Measurements from ENCODE around the gene CMIP. TPM values are rescaled to one million over a fixed set of nuclear protein-coding genes. Genes with fewer than 3 reads are reported as not detected.

CMIP gene
- total RNA-seq, 1 donor from 2014 or later: 59.8 TPM

DNA sequence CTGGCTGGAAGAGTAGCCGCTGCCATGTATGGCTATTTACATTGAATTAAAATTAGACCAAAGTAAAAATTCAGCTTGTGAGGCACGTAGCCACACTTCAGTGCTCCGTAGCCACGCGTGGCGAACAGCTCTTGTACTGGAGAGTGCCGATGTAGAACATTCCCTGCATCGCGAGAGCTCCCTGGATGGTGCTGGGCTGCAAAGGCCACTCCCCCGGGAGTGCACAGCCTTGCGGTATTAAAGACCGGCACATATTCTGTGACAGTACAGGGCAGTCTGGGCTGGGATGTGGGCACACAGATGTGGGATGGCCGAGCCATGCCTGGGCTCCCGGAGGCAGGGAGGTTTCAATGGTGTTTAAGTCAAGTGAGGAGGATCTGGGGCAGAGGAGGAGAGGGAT, 102.2 kb downstream of the CMIP start:
- intact Hi-C loops (cut with micrococcal nuclease): no loop called here

DNA sequence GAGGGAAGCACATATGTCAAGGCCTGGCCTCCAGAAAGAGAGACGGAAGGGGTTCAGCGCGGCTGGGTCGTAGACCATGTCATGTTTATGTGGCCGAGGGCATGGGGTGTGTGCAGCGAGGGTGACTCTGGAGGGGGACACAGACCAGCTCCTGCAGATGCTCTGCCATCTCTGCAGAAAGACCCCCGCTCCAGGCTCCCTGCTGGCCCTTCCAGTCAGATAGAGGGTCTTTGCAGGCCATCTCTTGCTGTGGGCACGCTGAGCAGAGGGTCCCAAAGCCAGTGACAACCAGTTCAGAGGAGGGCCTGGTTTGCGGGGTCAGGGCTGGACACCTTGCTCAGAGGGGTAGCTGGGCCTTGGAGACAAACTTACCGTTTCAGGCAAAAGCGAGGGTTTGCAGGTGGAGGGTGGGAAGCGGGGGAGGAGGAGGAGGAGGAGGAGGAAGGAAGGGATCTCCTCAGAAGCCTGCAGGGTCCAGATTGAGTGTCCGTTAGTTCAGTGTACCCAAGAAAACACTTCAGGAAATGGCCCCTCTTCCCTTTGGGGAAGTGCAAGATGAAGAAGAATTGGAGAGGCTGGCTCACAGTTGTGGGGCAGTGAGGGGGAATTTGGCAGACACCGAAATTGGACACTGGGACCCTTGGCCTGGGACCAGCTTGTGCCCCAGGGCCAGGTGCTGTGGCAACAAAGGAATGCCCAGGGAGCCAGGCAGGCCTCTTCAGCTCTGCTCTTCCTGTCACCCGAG, 102.8 kb downstream of the CMIP start:
- intact Hi-C loops (cut with micrococcal nuclease): no loop called here

DNA sequence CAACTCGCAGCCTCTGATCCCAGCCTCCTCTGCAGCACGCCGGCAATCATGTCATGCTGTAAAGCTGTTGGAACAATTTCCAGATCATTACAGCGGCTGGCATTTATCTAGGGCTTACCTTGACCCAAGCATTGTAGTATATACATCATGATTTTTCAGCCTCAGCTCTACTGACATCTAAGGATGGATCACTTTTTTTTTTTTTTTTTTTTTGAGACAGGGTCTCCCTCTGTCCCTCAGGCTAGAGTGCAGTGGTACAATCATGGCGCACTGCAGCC, 103.3 kb downstream of the CMIP start:
- intact Hi-C loops (cut with micrococcal nuclease): no loop called here

DNA sequence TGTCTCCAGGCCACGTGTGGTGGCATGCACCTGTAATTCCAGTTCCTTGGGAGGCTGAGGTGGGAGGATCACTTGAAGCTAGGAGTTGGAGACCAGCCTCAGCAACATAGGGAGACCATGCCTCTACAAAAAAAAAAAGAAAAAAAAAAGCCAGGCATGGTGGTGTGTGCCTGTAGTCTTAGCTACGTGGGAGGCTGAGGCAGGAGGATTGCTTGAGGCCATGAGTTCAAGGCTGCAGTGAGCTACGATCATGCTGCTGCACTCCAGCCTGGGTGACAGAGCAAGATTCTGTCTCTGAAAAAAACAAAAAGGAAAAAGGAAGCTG, 103.9 kb downstream of the CMIP start:
- intact Hi-C loops (cut with micrococcal nuclease): no loop called here

DNA sequence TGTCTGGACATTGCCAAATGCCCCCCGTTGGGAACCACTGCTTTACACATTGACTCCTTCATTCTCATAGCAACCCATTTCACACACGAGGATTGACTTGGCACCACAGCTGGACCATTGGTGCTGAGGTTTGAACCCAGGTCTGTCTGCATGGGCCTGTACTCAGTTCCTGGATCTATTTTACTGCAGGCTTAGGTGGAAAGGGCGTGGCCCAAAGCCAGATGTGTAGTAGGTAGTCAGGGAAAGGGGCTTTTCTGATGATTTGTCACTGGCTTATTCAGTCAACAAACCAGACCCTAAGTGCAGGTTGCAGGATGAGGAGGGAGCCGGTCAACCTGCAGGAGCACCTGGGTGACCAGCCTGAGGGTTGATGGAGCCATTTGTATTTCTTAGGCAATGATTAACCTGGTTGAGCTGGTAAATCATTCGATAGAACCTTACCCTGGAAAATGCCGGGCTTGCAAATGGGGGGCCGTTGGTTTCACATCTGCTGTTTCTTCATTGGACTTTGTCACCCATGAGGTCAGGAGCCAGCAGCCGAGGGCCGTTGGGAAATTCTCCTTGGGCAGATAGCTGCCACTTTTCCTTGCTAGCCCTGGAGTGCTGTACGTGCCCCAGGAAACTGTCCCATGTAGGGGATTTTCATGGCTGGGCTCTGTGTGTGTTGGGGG, 104.4 kb downstream of the CMIP start:
- intact Hi-C loops (cut with micrococcal nuclease): no loop called here

DNA sequence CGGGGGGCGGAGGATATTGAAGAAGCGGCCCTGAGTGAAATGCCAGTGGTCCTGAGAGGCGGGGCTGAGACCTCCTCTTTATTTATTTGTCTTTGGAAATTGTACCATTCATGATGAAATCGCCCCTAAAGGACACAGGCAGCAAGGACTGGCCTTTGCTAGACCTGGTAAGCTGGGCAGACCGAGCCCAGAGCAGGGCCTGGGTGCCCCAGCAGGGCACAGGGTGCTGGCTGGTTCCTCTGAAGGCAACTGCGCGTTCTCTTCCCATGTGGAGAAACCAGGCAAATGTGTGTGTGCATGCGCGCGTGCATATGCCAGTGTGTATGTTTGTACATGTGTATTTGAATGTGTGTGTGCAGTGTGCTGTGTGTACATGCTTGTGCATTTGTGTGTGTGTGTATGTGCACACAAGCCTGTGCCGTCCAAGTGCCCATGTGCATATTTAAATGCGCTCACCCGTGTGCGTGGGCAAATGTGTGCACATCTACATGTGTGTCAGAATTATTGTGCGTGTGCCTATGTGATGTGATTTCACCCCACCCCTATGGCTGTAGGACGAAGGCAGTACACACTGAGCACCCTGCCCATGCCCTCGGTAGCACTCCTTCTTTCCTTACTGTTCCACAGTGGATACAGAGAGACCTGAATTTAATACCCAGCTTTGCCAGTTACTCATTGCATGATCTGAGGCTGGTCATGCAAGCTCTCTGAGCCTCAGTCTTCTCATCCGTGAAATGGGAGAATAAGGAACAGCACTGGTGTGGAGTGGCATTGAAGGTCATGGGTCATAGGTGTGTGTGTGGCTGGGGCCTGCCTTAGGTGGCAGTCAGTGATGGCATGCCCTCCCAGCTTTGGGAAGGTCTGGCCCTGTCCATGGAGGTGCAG, 105.2 kb downstream of the CMIP start:
- intact Hi-C loops (cut with micrococcal nuclease): loop anchor here (2.0 kb wide), 1 partner anchor 45 kb away; no protein-coding TSS in a partner anchor

DNA sequence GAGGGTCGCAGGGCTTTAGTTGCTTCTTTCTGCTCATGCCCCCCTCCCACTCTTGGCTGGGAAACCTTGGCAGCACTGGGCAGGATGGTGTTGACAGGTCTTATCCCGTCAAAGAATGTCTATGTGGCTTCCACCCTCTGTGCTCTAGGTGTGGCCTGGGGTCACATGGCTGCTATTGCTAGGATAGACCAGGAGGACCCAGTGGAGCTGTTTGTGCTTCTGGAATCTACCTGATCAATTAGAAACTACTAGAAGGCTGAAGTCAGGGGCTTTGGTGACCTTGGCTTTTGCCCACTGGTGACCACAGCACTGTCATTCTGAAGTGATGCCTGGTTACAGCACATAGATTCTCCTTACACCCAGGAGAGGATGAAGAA, 105.8 kb downstream of the CMIP start:
- intact Hi-C loops (cut with micrococcal nuclease): loop anchor here (2.0 kb wide), 1 partner anchor 44 kb away; no protein-coding TSS in a partner anchor

DNA sequence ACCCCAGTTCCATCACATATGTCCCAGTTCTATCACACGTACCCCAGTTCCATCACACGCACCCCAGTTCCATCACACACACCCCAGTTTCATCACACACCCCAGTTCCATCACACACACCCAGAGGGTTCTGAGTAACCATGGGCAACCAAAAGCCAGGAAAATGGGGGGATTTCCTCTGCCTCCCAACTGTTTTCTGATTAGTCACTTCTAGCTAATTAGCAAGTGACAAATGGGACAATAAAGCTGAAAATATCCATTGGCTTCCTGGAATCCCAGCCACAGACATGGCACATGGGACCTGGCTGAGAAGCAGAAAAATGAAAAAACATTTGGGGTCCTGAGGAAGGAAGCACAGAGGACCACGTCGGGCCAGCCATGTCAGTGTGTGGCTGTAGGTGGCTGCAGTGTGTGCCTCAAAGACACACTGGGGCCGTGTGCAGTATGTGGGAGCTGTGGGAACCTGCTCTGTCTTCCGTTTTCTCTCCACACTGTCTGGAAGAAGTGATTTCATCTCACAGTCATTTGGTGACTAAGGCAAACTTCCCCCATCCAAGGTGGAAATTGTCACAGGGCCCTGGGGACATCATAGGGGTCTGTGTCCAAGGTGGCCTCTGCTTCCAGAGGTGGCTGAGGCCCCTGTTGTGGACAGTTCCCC, 106.7 kb downstream of the CMIP start:
- intact Hi-C loops (cut with micrococcal nuclease): loop anchor here (2.0 kb wide), 1 partner anchor 44 kb away; no protein-coding TSS in a partner anchor

DNA sequence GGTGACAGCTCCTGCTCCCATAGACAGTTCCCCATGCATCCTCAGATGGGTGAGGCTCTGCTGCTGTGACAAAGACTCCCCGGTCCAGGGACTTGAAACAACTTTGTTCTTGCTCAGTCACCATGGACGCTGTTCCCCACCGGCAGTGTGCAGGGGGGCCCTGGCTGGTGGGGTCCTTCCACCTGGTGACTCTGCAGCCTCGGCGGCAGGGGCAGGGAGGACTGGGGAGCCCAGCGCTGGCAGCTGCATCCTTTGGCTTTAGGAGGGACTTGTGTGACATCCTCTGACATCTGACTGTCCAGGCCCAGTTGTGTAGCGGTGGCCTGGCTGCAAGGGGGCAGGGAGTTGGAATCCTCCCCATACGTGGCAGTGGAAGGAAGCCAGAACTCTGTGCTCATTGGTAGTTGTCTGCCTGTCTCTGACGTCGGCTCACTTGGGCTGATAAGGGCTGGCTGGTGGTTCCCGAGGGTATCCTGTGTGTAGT, 107.3 kb downstream of the CMIP start:
- intact Hi-C loops (cut with micrococcal nuclease): loop anchor here (2.0 kb wide), 1 partner anchor 43 kb away; no protein-coding TSS in a partner anchor

DNA sequence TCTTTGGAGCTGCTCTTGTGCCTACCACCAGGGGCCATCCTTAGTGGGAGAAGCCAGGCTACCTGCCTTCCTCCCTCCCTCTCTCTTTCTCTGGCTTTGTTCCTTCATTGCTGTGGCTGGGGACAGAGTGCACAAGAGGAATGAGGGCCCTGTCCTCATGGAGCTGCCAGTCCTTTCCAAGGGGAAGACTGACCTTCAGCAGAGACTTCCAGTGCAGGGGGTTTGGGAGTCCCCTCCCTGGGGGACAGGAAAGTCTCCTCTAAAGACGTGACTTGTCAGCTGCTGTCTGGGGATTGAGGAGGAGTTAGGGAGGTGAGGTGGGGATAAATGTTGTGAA, 108.1 kb downstream of the CMIP start:
- intact Hi-C loops (cut with micrococcal nuclease): no loop called here

DNA sequence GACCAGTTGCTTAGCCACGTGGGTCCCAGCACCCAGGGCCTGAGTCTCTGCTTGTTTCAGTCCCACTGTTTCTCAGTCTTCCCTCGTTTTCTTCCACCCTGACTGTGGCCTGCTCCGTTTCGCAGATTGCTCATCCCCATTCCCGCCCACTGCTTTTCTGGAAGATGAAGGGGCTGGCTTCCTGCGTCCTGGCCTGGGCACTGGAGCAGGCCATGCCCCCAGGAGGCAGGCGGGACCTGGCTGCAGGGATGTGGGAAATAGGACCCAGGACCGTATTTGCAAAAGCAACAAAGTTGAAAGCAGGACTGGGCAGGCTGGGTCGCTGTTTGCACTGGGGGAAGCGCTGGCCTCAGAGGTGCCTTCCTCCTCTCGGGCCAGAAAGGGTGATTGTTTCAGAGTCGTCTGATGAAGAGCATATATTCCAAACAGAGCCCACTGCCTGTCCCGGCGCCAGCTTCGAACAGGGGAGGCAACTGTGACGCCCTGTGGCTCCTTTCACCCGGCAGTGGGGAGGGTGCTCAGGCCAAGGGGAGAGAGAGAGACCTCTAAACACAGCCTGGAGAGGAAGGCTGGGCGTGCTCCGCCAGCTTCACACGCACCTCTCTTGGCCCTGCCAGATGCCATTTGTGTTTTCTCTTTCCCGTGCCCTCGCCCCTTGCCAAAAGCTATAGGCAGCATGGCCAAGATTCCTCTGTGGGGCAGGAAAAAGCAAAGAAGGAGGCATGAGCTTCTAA, 108.6 kb downstream of the CMIP start:
- intact Hi-C loops (cut with micrococcal nuclease): no loop called here

DNA sequence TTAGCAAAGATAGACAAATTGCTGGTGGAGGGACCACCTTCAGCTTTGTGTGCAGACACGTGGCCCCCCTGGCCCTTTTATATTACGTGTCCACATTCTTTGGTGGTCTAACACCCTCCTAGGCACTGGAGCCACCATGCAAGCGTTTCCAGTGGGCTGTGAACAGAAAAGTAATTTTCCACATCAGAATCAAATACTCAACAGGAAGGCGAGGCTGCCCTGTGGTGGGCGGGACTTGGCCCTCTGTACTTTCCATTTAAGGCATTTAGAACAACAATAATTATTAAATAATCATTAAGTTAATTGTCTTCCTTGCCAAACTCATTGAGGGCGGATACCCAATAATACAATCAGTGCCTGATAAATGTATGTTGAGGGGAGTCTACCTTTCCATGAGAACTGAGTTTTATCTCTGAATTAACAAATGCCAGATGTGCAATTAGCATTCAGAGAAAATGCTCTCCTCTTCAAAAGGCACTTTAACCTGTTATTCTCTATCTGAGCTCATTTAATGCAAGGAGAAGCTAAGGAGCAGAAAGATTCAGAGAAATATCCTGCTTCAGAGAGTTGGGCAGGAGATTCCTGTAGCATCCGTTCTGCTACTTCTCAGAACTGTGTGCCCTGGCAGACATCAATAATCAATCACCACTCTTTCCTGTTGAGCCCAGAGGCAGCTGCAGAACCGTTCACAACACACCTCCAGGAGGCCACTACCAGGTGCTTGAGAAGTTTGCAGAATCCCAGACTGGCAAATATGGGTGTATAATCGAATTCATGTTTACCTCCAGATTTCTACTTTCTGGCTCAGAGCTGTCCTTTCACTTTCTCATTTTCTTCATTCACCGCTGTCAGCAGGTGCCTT, 109.4 kb downstream of the CMIP start:
- intact Hi-C loops (cut with micrococcal nuclease): no loop called here

DNA sequence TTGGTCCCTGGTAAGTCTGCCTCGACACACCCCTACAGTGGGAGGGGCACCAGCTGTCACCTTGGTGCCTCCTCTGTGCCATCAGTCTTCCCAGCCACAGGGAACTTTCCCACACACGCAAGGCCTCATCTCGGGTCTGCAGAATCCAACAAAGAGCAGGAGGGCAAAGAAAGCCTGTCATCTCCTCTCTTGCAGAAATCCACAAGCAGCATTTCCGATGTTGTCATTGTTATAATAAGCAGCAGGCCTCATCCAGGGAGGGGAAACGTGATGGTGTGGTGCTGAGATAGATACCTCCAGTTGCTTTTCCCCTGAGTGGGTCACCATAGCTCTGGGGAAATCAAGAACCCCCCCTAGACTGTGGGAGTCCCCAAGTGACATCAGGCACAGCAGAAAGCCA, 110.4 kb downstream of the CMIP start:
- intact Hi-C loops (cut with micrococcal nuclease): no loop called here

DNA sequence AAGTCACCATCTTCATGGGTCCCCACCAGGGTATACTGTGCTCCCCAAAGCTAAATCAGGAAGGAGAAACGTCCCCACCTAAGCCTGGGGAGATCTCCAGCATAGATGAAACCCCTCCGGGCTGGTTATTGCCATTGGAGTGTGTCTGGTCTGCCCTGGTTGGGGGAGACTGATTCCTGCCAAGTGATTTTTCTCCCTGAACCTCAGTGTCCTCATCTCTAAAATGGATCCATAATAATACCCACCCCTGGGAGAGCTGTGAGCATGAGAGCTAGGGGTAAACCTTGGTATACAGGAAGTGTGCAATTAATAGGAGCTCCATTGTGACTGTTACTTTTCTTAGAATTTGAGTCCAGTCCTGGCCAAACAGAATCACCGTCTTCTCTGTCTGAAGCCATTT, 111.1 kb downstream of the CMIP start:
- intact Hi-C loops (cut with micrococcal nuclease): no loop called here

DNA sequence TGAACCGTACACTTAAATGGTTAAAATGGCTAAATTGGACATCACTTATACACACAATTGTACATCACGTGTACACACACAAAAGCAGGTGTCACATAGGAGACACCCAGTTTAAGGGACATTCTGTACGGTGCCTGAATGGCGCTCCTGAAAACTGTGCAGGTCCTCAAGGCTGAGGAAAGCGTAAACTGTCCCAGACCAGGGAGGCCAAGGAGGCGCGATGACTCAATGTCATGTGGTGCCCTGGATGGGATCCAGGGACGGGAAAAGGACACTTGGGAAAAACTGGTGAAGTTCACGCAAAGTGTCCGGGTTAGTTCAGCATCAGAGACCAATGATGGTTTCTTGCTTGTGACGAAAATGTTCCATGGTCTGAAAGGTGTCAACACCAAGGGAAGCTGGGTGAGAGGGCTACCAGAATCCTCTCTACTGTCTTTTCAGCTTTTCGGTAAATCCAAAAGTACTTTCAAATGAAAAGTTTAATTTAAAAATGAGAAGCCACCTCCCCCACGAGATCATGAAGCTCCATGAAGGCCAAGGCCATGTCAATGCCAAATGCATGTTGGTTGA, 112.2 kb downstream of the CMIP start:
- intact Hi-C loops (cut with micrococcal nuclease): no loop called here

DNA sequence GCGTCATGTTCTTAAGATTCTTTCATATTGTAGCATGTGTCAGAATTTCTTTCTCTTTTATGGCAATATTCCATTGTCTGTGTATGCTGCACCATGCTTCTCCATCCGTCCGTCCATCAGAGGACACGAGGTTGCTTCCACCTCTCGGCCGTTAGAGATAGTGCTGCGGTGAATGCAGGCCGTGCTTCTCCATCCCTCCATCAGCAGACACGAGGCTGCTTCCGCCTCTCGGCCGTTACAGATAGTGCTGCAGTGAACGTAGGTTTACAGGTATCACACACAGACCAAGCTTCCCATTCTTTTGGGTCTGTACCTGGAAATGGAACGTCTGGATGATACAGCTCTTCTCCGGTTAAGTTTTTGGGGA, 113.5 kb downstream of the CMIP start:
- intact Hi-C loops (cut with micrococcal nuclease): no loop called here

DNA sequence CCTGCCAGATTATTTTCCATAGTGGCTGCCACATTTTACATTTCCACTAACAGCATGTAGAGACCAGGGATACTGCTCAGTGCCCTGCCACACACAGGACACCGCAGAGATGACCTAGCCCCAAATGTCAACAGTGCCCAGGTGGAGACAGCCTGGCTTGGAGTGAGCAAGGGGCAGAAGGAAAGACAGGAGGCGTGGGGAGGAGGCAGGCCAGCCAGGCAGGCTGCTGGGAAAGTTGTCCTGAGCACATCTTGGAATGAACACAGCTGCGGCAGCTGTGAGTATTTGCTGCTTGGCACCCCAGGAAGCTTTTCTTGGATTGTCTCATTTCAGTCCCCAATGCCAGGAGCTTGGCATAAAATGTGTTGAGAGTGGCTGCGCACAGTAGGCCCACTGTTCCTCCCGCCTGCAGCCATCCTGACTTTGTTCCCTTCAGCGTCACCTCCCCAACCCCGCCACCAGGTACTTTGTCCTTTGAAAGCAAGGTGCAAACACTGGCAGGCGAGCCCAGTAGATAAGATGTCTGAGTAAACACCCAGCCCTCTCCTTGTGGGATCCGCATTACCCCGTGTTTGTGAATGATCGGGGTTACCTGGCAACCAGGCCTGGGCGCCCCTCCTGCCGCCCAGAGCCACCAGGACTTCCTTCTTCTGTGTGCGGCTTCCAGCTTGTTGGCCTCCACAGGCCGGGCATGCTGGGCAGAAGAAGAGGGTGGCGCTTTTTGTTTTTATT, 114.0 kb downstream of the CMIP start:
- intact Hi-C loops (cut with micrococcal nuclease): no loop called here

DNA sequence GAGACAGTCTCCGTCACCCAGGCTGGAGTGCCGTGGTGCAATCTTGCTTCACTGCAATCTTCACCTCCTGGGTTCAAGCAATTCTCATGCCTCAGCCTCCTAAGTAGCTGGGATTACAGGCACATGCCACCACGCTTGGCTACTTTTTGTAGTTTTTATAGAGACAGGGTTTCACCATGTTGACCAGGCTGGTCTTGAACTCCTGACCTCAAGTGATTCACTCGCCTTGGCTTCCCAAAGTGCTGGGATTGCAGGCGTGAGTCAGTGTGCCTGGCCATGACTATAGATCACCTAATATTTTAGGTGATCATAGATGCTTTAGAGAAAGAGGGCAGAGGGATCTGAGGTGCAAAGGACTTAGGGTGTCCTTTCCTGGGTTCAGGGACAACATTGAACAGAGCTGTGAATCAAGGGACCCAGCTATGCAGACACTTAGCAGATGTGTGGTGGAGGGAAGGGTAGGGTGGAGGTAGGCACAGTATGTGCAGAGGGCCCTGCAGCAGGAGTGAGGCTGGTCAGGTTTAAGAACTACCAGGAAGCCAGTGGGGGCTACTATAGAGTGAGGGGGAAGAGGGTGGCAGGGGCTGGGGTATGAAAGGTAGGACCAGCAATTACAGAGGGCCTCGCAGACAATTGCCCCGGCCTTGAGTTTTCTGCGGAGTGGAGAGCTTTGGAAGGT, 116.5 kb downstream of the CMIP start:
- intact Hi-C loops (cut with micrococcal nuclease): no loop called here
